HepG2 (cell line): ENCODE results near the gene PCDHGA12. TPM values are rescaled to one million over a fixed set of nuclear protein-coding genes. Genes with fewer than 3 reads are reported as not detected.
"Not testable (repeated sequence)": the region's sequence is repeated elsewhere in the genome, so short reads cannot be mapped to it uniquely, and the experiment has no call there.

Experiments used
- ATAC-seq: fragments of 200-7000 bp; cut with Tn5 transposase; 3 replicates; pipeline ENCODE4 v1.9.1; 2020; ENCODE audit warnings: mild to moderate bottlenecking, moderate library complexity
- BruUV-seq: library from RNA; stranded (reverse); fragments of 400-500 nt; replicated peaks from 2 replicates; lab custom pipeline; 2021; lab: Mats Ljungman, UMichigan
- CTCF ChIA-PET: fragments of 300-600 bp; formaldehyde crosslinking; extraction: SDS; loops from one replicate; lab custom pipeline; 2021; ENCODE audit warnings: low total read pairs, inconsistent platforms, low intra/inter-chr PET ratio; lab: Yijun Ruan, JAX
- POLR2A ChIA-PET: fragments of 350-600 bp; sonication (Branson Sonifier 250); formaldehyde crosslinking; loops from one replicate; lab custom pipeline; 2020; ENCODE audit warnings: antibody characterized with exemption, inconsistent platforms; lab: Yijun Ruan, JAX
- DNase-seq: peaks from one replicate; pipeline ENCODE4 v3.0.0-alpha.2; 2015; ENCODE audit warnings: low spot score
- FAIRE-seq: peaks from 3 replicates; lab custom pipeline; 2011; peaks lifted over from hg19 to GRCh38; lab: Jason Lieb, UNC
- H2AFZ ChIP-seq: one replicate; pipeline ENCODE4 v1.6.1; 2011; ENCODE audit warnings: low read length, inconsistent platforms
- H3K27ac ChIP-seq: fragments of 300-600 bp; 3 replicates; pipeline ENCODE4 v1.8.0; 2011; ENCODE audit warnings: mixed run types, mild to moderate bottlenecking, mixed read lengths, low read length, inconsistent platforms; ENCODE audit not compliant: insufficient read depth; ENCODE audit errors: extremely low read length
- H3K27me3 ChIP-seq, 2 experiments: fragments of 200-600 bp in 1 of 2; 2 replicates in 1 of 2; 3 replicates in 1 of 2; pipeline versions ENCODE4 v1.6.0 to v1.8.0; 2011; ENCODE audit warnings: low read length in 2 of 2, mild to moderate bottlenecking in 2 of 2, moderate library complexity in 2 of 2, inconsistent platforms in 1 of 2; ENCODE audit not compliant: insufficient read depth in 2 of 2, control insufficient read depth in 1 of 2
- H3K36me3 ChIP-seq, 2 experiments: fragments of 200-600 bp in 1 of 2; replicated peaks in 1 of 2; 2 replicates in 1 of 2; 3 replicates in 1 of 2; pipeline versions ENCODE4 v1.5.1 to v1.8.0; 2011; ENCODE audit warnings: low read length in 2 of 2, inconsistent platforms in 1 of 2; ENCODE audit not compliant: insufficient read depth in 2 of 2, control insufficient read depth in 1 of 2
- H3K4me1 ChIP-seq: 2 replicates; pipeline ENCODE4 v1.5.1; 2012; ENCODE audit warnings: low read length, inconsistent platforms; ENCODE audit not compliant: insufficient read depth
- H3K4me2 ChIP-seq: 2 replicates; pipeline ENCODE4 v1.6.0; 2011; ENCODE audit warnings: low read depth, low read length, inconsistent platforms
- H3K4me3 ChIP-seq, 3 experiments: fragments of 200-600 bp in 1 of 3; sonication (generic), shearing (Covaris generic) in 1 of 3; replicated peaks in 1 of 3; 2 replicates each; pipeline ENCODE4 v1.5.1; 2011 to 2016; ENCODE audit warnings: low read length in 3 of 3, inconsistent platforms in 2 of 3, low read depth in 2 of 3, mild to moderate bottlenecking in 2 of 3, control low read depth in 1 of 3, mixed read lengths in 1 of 3; ENCODE audit not compliant: insufficient read depth in 1 of 3
- H3K79me2 ChIP-seq: one replicate; pipeline ENCODE4 v1.6.1; 2011; ENCODE audit warnings: low read length, inconsistent platforms; ENCODE audit not compliant: insufficient read depth
- H3K9ac ChIP-seq: 2 replicates; pipeline ENCODE4 v1.6.0; 2011; ENCODE audit warnings: mild to moderate bottlenecking, low read depth, low read length, inconsistent platforms; ENCODE audit not compliant: insufficient read depth
- H3K9me3 ChIP-seq: 2 replicates; pipeline ENCODE4 v1.5.1; 2012; ENCODE audit warnings: mild to moderate bottlenecking, low read length
- H4K20me1 ChIP-seq: 2 replicates; pipeline ENCODE4 v1.6.0; 2011; ENCODE audit warnings: inconsistent platforms, mild to moderate bottlenecking, low read length, moderate library complexity; ENCODE audit not compliant: insufficient read depth
- FOSL1 ChIP-seq: sonication (generic); formaldehyde crosslinking; IDR thresholded peaks from 2 replicates; pipeline ENCODE4 v1.9.0; 2021; ENCODE audit warnings: missing genetic modification reagents, borderline replicate concordance
- MLXIP ChIP-seq: sonication (generic); formaldehyde crosslinking; IDR thresholded peaks from 2 replicates; pipeline ENCODE4 v1.9.0; 2021; ENCODE audit warnings: missing genetic modification reagents, borderline replicate concordance
- ZNF225 ChIP-seq: sonication (generic); formaldehyde crosslinking; IDR thresholded peaks from 2 replicates; pipeline ENCODE4 v1.4.0; 2020; ENCODE audit warnings: mild to moderate bottlenecking, missing genetic modification reagents
- WGBS: methylation state at CpG from one replicate; pipeline ENCODE4 v1.1.6; 2017; ENCODE audit warnings: low lambda C conversion rate; 5-methylcytosine and 5-hydroxymethylcytosine counted together
- in situ Hi-C: cut with HindIII; loops from 2 replicates; pipeline ENCODE4 v1.10.0; 2017; ENCODE audit warnings: low pct_unique_long_range_greater_than_20kb; ENCODE audit not compliant: extremely low pct_ligation_motif_present
- intact Hi-C: fragments of 100-400 bp; cut with micrococcal nuclease; formaldehyde crosslinking; loops from one replicate; pipeline ENCODE4 v1.10.0; 2022; ENCODE audit not compliant: unreplicated experiment
- polyA plus RNA-seq, 8 experiments: library from polyadenylated mRNA; depleted of rRNA in 3 of 8; stranded (reverse) in 7 of 8; unstranded in 1 of 8; fragments of >200 nt; fragmentation: Illumina TruSeq in 4 of 8; extraction: Trizol in 4 of 8; gene quantifications; 2 replicates each; pipeline versions ENCODE4 v1.2.1 to v1.2.3, GENCODE V29; 2011 to 2016; ENCODE audit warnings: low read depth in 4 of 8, missing spikeins in 1 of 8, mixed read lengths in 1 of 8; ENCODE audit not compliant: insufficient read depth in 1 of 8
- total RNA-seq, 5 experiments: library from RNA; depleted of rRNA; stranded (reverse); fragments of >200 nt; fragmentation: Illumina TruSeq; extraction: Trizol; gene quantifications; 2 replicates each; pipeline ENCODE4 v1.2.3, GENCODE V29; 2016; ENCODE audit warnings: low read depth in 1 of 5

Gene PCDHGA12
- total and polyA plus RNA-seq, 2 of the 13 experiments (the other 11 are each of a cell fraction or from before 2014, with no cell fraction given) = 0.07 to 0.13 TPM

GRCh38 chr5:141393267-141393666 is 37.0 kb upstream of the PCDHGA12 start (continued):
- TF ChIP-seq MLXIP (CRISPR knock-in tag) (no peak), FOSL1 (CRISPR knock-in tag) (no peak), ZNF225 (CRISPR knock-in tag) (no peak)
- TF ChIP-seq, all 625 proteins: peak for 0

GRCh38 chr5:141394401-141395187 is 35.7 kb upstream of the PCDHGA12 start:
- H3K4me2 ChIP-seq, H3K79me2 ChIP-seq, H3K9ac ChIP-seq, CTCF ChIA-PET, BruUV-seq, ATAC-seq, intact Hi-C loops, DNase-seq, H3K27me3 ChIP-seq, H3K4me1 ChIP-seq, H3K36me3 ChIP-seq, H3K27ac ChIP-seq, H4K20me1 ChIP-seq, POLR2A ChIA-PET, H2AFZ ChIP-seq, H3K4me3 ChIP-seq, FAIRE-seq, in situ Hi-C loops: not testable (repeated sequence)
- 82% methylated on average over 23 of the region's 53 CpGs for WGBS
- peaks cover 51% of the 10 kb centered on the region for H3K9me3 ChIP-seq
